ENCODE data around the gene ACVRL1. TPM values are rescaled to one million over a fixed set of nuclear protein-coding genes. Genes with fewer than 3 reads are reported as not detected.

Gene ACVRL1
- total RNA-seq, 2 donors from 2014 or later = 31.1 to 34.8 TPM

- TF ChIP-seq POLR2AphosphoS5 (IDR thresholded peaks at IDR 0.05) (no peak), CTCF (IDR thresholded peaks at IDR 0.05) (no peak), POLR2A (IDR thresholded peaks at IDR 0.05) (no peak)
- intact Hi-C loops (cut with DNase I) = no loop called here
- H3K4me1 ChIP-seq (replicated peaks) = no peaks in the 10 kb centered on the region
- no peak for DNase-seq (ENCODE audit: low spot score)
- H3K4me3 ChIP-seq = no peak overlapping the region
- no peaks in the 10 kb centered on the region for H3K9me3 ChIP-seq
- no peak overlapping the region for H3K27ac ChIP-seq
- no peaks in the 10 kb centered on the region for H3K36me3 ChIP-seq
- no peaks in the 10 kb centered on the region for H3K27me3 ChIP-seq (replicated peaks; ENCODE audit: insufficient read depth)
- WGBS = 25% methylated on average over 15 of the region's 15 CpGs
Measured at GRCh38 chr12:51941011-51941581, 33.8 kb downstream of the ACVRL1 start.

GRCh38 chr12:51941604-51942003 lies 34.3 kb downstream of the ACVRL1 start:
- Histone ChIP-seq H3K36me3 (no peaks in the 10 kb centered on the region), H3K27ac (no peak overlapping the region), H3K4me3 (no peak overlapping the region), H3K4me1 (replicated peaks) (no peaks in the 10 kb centered on the region), H3K9me3 (no peaks in the 10 kb centered on the region), H3K27me3 (replicated peaks; ENCODE audit: insufficient read depth) (no peaks in the 10 kb centered on the region)
- DNase-seq (ENCODE audit: low spot score) = peak; percentile 39
- intact Hi-C loops (cut with DNase I) = no loop called here
- WGBS = 21% methylated on average over 4 of the region's 4 CpGs
- no peak for TF ChIP-seq POLR2A (IDR thresholded peaks at IDR 0.05)
- TF ChIP-seq CTCF (IDR thresholded peaks at IDR 0.05) = no peak
- peak; percentile 56 for TF ChIP-seq POLR2AphosphoS5 (IDR thresholded peaks at IDR 0.05)

- H3K36me3 ChIP-seq = no peaks in the 10 kb centered on the region
- intact Hi-C loops (cut with DNase I) = no loop called here
- H3K4me3 ChIP-seq = no peak overlapping the region
- no peak for DNase-seq (ENCODE audit: low spot score)
- H3K4me1 ChIP-seq (replicated peaks) = no peaks in the 10 kb centered on the region
- no peaks in the 10 kb centered on the region for H3K27me3 ChIP-seq (replicated peaks; ENCODE audit: insufficient read depth)
- 93% methylated on average over 7 of the region's 7 CpGs for WGBS
- TF ChIP-seq POLR2A (IDR thresholded peaks at IDR 0.05) (no peak), CTCF (IDR thresholded peaks at IDR 0.05) (no peak), POLR2AphosphoS5 (IDR thresholded peaks at IDR 0.05) (no peak)
- H3K9me3 ChIP-seq = no peaks in the 10 kb centered on the region
- no peak overlapping the region for H3K27ac ChIP-seq
Measured at GRCh38 chr12:51942056-51942455, 34.8 kb downstream of the ACVRL1 start.

GRCh38 chr12:51942501-51943000 lies 35.2 kb downstream of the ACVRL1 start:
- intact Hi-C loops (cut with DNase I) = no loop called here
- no peak for DNase-seq (ENCODE audit: low spot score)
- Histone ChIP-seq H3K27me3 (replicated peaks; ENCODE audit: insufficient read depth) (no peaks in the 10 kb centered on the region), H3K9me3 (no peaks in the 10 kb centered on the region), H3K4me3 (no peak overlapping the region), H3K27ac (no peak overlapping the region), H3K4me1 (replicated peaks) (no peaks in the 10 kb centered on the region), H3K36me3 (no peaks in the 10 kb centered on the region)
- TF ChIP-seq POLR2A (IDR thresholded peaks at IDR 0.05) = no peak
- TF ChIP-seq POLR2AphosphoS5 (IDR thresholded peaks at IDR 0.05) = no peak
- TF ChIP-seq CTCF (IDR thresholded peaks at IDR 0.05) = no peak
- WGBS = 92% methylated on average over 6 of the region's 6 CpGs

- Histone ChIP-seq H3K27me3 (replicated peaks; ENCODE audit: insufficient read depth) (no peaks in the 10 kb centered on the region), H3K4me1 (replicated peaks) (no peaks in the 10 kb centered on the region), H3K9me3 (no peaks in the 10 kb centered on the region), H3K27ac (no peak overlapping the region), H3K36me3 (no peaks in the 10 kb centered on the region), H3K4me3 (no peak overlapping the region)
- TF ChIP-seq POLR2AphosphoS5 (IDR thresholded peaks at IDR 0.05) (no peak), POLR2A (IDR thresholded peaks at IDR 0.05) (no peak), CTCF (IDR thresholded peaks at IDR 0.05) (no peak)
- 93% methylated on average over 2 of the region's 2 CpGs for WGBS
- DNase-seq (ENCODE audit: low spot score) = no peak
- intact Hi-C loops (cut with DNase I) = no loop called here
Measured at GRCh38 chr12:51943346-51943745, 36.0 kb downstream of the ACVRL1 start.
